GM13977 (cell line): ENCODE results near the gene GARS1.
"Not testable (repeated sequence)": the region's sequence is repeated elsewhere in the genome, so short reads cannot be mapped to it uniquely, and the experiment has no call there.

Source experiments
- DNase-seq: peaks from one replicate; pipeline ENCODE4 v3.0.0; 2012; ENCODE audit warnings: low spot score
- CTCF ChIP-seq: IDR thresholded peaks from 2 replicates; pipeline ENCODE4 v1.5.1; 2012; ENCODE audit warnings: mild to moderate bottlenecking, control low read depth; ENCODE audit not compliant: insufficient read depth; ENCODE audit errors: extremely low read depth, missing control alignments
- in situ Hi-C: fragments of 300-500 bp; cut with MboI; formaldehyde crosslinking; loops from one replicate; pipeline ENCODE4 v1.12.0; 2022; ENCODE audit warnings: low sequenced_read_pairs, low pct_unique_long_range_greater_than_20kb, mixed read lengths, inconsistent platforms; ENCODE audit not compliant: unreplicated experiment

GARS1 gene

GRCh38 chr7:30567081-30567480 lies 27.6 kb upstream of the GARS1 start:
- DNase-seq, result no peak
- TF ChIP-seq CTCF, result no peak

GRCh38 chr7:30570238-30570637 lies 24.4 kb upstream of the GARS1 start:
- in situ Hi-C loops, result loop anchor here (25.0 kb wide), 1 partner anchor 408 kb away; no protein-coding TSS in a partner anchor
- DNase-seq, result not testable (repeated sequence)

More at GRCh38 chr7:30567081-30567480, 27.6 kb upstream of the GARS1 start:
- in situ Hi-C loops, result loop anchor here (25.0 kb wide), 1 partner anchor 405 kb away; no protein-coding TSS in a partner anchor

- in situ Hi-C loops, result loop anchor here (25.0 kb wide), 1 partner anchor 410 kb away; no protein-coding TSS in a partner anchor
- DNase-seq, result no peak
- no peak for TF ChIP-seq CTCF
Measured at GRCh38 chr7:30572212-30572841, 22.4 kb upstream of the GARS1 start.

- in situ Hi-C loops, result no loop called here
- TF ChIP-seq CTCF, result no peak
- DNase-seq, result no peak
Measured at GRCh38 chr7:30575910-30576309, 18.8 kb upstream of the GARS1 start.

- TF ChIP-seq CTCF, result no peak
- in situ Hi-C loops, result no loop called here
- DNase-seq, result no peak
Measured at GRCh38 chr7:30583181-30583580, 11.5 kb upstream of the GARS1 start.

GRCh38 chr7:30584415-30584814 lies 10.3 kb upstream of the GARS1 start:
- TF ChIP-seq CTCF, result no peak
- in situ Hi-C loops, result no loop called here
- no peak for DNase-seq

- no peak for DNase-seq
- no peak for TF ChIP-seq CTCF
- in situ Hi-C loops, result no loop called here
Measured at GRCh38 chr7:30584965-30585364, 9.7 kb upstream of the GARS1 start.
